ENCODE data around the gene NACAD.
A peak's percentile ranks its signal among the peaks of the same experiment; 100 is the strongest.

NACAD gene

DNA sequence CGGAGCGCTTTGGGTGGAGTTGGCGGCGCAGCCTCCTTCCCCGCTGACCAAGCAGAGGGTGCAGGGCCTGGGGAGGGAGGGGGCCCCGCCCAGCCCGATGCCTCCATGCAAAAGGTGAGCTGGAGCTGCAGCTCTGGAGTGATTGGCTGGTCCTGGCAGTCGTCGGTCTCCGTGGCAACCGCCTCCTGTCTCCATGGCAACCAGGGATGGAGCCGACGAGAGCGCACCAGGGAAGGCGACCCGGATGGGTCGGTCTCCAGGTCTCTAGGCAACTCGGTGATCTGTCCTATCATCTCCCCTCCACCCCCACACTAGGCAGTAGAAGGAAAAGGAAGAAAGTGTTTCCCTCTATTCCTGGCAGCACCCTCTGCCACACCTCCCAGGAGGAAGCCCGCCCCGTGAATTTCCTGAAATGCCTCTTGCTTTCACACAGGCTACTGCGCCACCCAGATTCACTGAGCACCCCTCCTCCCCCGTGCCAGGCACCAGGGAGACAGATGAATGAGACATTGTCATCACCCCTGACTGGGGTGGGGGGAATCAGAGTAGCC is 647 bp upstream of the NACAD start:
- DNase-seq = peak in 4 of 5 donors; percentile 39 to 58 (median 46)

DNA sequence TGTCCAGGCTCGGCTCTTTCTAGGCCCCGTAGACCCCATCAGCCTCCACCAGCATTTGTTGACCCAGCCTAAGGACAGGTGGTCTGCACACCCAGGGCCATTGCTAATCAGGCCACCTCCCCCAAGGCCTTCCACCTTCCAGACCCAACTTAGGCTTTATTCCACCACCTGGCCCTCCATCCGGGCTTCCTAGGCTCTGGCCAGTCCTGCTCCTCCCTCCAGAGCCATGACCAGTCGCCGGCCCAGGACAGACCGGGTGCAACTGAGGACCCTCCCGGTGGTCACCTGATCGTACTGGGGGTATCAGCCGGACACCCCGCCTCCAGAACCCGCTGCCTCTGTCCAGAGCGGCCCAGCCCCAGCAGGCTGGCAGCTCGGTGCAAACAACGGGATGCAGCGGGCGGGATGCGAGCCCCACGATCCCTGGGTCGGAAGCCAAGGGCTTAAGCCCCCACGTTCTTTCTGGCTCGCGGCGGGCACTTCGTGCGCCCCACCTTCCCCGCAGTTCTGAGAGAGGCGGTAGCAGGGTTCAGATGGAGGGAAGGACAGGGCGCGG is 545 bp downstream of the NACAD start:
- DNase-seq = no peak

DNA sequence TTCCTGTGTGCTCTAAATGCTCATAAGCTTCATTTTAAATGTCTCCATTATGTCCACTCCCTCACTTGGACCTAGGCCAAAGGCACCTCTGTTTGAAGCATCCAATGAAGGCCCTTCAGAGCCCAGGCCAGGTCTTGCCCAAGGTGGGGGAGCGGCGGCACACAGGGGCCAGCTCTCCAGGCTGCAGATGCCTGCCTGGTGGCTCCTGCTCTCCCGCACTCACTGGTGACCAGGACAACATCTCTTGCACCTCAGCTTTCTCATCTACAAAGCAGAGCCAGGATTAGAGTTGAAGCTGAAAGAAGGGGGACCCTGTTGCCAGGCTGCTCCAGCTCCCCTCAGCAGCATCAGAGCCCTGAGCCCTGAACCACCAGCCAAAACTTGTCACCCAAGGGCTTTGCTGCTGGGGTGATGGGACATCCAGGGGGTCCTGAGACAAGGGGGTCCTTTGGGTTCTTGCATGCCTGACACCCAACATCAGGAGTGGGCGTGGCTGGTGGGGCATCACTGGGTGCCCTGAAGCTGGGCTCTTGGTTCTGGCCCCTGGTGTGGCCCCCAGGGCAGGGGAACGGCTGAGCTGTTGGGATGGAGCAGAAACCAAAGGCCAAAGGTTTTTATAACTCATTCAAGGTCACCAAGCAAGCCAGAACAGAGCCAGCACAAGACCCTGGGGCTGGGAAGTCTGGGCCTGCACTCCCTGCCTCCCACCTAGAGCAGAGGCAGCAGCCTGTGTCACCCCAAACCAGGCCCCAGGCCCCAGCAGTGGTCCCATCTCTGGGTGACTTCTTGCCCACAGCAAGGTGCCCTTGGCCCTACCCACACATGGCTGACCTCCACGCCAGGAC is 1.2 kb downstream of the NACAD start:
- no peak for DNase-seq

DNA sequence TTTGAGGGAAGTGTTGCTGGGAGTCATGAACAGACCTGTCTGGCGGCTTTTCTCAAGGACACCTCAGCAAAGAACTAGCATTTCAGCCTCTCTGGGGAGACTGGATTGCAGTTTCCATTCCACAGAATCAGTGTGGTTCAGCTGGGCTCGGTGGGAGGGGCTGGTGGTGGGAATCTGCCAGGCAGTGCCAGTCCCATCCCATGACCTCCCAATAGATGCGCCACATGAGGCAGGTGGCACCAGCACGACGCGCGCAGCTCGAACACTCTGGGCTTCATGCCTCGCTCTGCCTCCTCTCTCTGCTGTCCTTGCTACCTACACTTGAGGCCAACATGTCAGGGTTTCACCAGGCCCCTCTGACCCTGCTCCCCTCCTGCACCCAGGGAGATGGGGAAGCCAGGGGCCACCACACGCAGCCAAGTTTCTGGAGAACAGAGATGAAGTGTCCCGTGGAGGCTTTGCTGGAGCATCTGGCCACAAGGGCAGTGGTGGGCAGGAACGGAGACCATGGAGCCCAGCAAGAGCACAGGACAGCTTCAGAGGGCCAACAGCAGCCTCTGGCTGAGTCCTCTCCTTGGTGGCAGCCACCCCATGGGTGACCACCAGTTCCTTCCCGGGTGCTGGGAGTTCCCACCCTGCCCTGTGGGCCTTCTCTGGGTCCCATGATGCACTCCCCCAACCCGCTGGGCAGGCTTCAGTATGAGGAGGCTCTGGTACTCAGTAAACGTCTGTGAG is 2.3 kb downstream of the NACAD start:
- DNase-seq = no peak

DNA sequence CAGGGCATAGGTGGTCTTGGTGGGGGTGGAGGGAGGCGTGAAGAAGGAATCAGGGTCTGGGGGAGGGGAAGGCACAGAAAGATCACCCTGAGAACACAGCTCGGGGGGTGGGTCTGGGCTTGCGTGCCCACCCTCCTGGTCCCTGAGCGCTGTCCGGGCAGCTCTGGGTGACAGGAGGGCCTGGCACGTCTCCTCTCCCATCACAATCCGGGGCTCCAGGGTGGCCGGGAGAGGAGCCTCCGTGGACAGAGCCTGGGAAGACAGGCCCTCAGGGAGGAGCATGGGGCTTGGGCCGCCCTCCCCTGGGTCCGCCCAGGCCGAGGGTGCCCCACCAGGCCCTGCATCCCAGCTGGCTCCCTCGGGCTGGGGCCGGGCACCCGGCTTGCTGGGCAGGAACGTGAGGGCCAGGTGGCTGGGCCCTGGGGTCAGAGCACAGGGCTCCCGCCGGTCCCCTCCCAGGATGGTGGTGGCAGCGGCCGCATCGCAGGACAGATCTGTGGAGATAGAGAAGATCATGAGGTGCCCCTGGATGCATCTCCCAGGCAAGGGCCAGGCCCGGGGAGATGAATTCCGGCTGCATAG is 3.1 kb downstream of the NACAD start:
- DNase-seq = no peak

DNA sequence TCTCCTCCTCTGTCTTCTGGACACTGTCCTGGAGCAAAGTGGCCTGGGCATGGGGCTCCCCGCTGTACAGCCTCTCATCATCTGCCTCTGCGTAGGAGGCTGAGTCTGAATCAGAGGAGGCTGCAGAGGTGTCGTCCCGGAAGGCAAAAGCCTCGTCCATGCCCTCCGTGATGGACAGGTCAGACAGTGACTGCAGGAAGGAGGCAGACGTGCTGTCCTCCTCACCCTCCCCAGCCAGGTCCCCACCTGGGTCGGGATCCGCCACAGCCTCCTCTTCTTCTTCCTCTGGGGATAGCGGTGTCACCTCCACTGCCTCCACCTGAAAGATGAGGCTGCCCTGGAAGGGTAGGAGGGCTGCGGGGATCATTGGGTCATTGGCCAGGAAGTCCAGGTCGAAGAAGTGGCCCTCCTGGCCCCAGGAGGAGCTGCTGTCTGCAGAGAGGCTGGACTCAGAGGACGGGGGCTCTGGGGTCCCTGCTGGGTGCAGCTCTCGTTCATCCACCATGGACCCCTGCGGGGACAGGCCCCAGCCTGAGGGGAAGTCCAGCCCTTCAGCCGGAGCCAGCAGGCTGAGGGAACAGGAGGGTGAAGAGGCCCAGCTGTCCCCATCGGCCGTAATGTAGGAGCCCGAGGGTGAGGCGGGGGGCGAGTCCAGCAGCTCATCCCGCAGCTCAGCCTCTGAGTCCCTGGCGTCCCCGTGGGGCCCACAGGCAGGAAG is 3.7 kb downstream of the NACAD start:
- DNase-seq = no peak

DNA sequence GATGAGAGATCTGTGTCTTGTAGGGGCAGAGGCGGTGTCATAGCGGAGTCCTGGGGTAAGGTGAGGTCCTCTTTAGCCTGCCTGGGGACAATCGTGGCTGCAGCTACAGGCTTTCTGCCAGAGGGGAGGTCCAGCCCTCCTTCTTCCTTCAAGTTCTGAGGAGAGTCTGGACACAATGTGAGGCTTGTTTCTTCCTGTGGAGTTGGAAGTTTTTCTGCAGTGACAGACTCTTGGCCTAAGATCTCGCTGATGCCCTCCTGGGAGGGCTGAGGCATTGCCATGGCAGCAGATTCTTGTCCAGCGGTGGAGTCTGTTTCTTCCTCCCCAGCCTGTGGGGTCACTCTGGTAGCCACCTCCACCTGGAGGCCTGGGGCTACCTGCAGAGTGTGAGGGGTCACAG is 4.4 kb downstream of the NACAD start:
- DNase-seq = no peak

DNA sequence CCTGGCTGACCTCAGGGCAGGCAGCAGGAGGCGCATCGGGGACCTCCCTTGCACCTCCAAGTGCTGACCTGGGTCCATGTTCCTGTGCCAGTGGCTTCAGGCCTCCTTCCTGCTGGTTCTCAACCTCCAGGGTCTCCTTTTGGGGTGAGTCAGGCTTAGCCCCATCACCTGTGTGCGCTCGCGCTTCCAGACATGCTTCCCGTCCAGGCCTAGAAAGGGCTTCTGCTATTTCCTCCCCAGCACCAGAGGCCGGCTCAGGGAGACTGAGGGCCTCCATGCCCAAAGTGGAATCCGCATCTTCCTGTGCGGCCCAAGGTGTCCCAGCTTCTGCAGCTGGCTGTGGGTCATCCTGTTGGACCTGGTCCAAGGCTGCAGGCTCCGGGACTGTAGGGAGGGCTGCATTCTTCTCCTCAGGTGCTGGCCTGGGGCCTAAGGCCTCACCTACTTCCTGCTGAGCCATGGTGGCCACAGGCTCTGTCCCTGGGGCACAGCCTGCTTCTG is 5.9 kb downstream of the NACAD start:
- no peak for DNase-seq

DNA sequence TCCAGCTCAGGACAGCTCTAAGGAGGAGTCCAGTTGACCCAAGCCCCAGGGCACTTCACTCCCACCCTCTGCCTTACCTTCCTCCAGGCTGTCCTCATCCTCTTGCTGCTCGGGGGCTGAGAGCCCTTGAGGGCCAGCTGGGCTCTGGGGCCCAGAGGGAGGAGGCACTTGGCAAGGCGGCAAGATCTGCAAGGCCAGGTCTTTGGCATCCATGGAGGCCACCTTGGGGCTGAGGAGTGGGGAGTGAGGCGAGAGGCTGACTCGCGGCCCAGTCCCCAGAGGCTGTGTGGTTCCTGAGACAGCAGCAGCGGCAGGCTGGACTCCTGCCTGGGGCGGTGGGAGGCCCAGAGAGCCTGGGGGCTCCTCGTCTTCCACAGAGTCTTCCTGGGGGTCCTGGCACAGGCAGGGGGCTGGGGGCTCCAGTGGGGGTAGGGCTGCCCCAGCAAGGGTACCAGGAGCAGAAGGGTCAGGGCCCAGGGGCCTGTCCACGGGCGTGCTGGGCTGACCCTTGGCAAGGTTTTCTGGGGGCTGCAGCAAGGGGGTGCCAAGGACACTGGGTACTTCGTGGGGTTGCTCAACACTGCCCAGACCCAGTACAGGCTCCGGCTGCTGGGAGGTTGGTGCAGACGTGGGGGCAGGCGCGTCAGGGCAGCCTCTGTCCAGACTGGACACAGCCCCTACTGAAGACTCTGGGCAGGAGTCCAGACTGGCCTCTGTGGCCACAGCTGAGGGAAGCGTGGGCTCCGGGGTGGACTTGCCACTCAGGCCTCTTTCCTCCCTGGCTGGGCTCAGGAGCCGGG is 6.5 kb downstream of the NACAD start:
- no peak for DNase-seq

DNA sequence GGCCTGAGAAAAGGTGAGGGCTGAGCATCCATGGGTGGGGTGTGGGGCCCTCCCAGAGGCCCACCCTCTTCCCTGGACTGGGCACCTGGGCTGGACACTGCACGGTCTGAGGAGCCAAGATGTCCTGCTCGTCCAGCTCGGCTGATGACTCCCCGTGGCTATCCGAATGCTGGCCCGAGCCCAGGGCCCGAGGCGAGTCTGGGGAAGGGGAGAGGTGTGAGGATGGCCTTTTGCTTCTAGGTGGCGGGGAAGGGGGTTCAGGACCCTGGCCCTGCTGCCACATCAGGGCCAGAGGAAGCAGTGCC is 7.1 kb downstream of the NACAD start:
- DNase-seq = no peak

DNA sequence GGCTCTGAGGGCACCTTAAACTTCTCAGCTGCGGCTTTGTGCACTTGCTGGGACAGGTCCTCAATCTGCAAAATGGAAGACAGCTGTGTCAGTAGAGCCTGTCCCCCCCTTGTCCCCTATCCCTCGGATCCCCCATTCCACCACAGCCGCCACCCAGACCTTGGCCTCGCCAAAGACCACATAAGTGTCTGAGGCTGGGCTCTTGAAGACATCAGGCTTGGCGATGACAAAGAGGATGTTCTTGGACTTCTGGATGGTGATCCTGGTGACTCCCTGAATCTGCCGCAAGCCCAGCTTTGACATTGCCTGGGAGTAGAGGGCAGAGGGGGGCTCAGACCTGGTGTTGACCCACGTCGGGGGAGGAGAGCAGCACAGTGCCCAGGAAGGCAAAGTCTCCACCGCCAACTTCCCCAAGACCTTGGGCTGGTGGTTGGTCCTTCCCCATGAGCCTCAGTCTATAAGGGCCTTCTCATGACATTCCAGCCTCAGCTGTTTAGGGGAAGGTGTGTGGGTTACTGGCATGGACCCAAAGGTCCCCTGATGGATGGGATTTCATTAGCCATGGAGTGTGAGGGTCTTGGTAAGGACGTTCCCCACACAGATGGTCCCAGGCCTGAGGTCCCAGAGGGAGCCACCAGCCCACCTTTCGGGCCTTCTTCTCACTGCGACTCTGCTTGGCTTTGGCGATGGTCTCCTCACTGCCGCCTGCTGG is 7.7 kb downstream of the NACAD start:
- DNase-seq = no peak

DNA sequence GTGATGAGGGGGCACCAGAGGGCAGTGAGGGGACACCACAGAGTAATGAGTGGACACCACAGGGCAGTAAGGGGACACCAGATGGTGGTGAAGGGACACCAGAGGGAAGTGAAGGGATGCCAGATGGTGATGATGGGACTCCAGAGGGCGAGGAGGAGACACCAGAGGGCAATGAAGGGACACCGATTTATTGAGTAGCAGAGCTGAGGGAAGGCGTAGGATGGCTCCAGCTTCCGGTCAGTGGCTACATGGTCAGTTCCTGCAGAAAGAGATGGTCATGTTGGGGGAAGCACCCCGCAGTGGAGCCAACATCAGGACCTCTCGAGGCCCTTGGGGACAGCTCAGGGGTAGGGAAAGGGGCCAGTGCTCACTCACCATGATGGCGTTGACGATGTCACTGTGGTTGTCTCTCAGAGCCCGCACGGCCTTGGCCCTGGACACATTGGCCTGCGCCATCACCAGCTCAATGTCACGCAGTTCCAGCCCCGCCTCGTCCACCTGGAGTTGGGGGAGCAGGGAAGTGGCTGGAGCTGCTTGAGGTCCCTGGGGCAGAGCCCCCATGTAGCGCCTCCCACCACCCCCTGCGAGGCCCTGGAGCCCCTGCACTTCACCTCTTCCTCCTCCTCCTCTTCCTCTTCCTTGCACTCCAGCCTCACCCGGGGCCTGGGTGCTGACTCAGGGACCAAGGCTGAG is 8.4 kb downstream of the NACAD start:
- peak in 1 of 5 donors; percentile 19 for DNase-seq

DNA sequence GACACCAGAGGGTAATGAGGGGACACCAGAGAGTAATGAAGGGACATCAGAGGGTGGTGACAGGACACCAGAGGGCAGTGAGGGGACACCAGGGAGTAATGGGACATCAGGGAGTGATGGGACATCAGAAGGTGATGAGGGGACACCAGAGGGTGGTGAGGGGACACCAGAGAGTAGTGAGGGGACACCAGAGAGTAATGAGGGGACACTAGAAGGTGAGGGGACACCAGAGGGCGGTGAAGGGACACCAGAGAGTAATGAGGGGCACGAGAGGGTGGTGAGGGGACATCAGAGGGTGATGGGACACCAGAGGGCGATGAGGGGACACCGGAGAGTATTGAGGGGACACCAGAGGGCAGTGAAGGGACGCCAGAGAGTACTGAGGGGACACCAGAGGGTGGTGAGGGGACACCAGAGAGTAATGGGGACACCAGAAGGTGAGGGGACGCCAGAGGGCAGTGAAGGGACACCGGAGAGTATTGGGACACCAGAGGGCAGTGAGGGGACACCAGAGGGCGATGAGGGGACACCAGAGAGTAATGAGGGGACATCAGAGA is 10.6 kb downstream of the NACAD start:
- no peak for DNase-seq

DNA sequence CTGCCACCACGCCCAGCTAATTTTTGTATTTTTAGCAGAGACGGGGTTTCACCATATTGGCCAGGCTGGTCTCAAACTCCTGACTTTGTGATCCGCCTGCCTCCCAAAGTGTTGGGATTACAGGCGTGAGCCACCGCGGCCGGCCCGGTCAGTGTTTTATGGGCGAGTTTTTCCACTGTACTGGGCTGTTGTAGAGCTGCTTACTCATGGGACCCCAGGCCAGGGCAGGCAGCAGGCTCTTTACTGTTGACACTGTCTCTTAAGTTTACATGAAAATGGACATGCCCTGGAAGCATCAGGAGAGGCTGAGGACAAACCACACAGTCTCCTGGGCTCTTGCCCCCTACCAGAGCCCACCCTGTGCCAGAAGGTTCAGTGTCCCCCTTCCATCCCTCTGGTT is 11.2 kb downstream of the NACAD start:
- DNase-seq = no peak

DNA sequence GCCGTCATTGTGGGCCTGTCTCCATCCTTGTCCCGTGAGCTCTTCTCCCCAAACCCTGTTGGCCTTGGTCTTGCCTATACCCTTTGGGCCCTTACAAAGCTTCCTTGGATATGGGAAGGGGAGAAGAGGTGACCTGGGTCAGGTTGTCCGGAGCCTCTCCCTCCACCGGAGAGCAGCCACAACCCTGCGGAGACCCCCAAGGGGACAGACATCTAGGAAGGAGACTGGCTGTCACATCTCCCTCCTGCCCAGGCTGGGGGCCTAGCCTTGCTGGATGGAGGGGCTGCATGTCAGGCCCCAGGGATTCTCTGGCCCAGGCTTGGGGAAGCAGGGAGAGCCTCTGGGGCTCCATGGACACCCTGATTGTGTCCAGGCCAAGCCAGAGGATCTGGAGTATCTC is 11.8 kb downstream of the NACAD start:
- no peak for DNase-seq

DNA sequence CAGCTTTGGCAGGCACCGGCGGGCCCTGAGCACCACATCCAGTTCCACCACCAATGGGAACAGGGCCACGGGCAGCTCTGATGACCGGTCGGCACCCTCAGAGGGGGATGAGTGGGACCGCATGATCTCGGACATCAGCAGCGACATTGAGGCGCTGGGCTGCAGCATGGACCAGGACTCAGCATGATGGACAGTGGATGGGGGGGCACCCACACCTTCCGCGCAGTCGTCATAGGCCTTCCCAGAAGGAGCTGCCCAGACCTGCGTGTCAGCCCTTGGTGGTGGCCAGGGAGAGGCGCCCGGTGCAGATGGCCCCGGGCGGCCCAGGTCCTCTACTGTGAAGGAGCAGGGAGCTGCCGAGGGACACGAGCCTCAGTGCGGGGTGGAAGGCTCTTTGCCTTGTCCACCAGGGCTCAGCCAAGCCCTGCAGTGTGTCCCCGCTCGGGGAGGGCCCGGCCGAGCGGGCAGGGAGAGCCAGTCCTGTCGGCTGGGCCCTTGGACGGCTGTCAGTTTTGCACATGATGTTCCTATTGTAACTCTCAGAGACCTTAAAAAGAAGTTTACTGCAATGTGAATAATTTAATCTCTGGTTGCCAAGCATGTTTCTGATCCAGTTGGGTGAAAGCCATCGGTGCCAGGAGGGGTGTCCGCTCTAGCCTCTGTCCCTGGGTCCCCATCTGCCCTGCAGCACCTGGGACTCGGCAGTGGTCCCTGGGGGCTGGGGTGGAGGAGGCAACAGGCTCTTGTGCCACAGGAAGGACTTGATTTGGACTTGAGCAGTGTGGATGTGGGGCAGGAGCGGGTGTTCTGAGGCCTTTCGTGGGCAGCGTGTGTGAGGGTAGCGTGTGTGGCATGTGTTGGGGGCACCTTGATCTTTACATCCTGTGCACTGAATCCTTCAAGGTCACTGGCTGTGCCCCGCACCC is 12.6 kb downstream of the NACAD start:
- DNase-seq = no peak

DNA sequence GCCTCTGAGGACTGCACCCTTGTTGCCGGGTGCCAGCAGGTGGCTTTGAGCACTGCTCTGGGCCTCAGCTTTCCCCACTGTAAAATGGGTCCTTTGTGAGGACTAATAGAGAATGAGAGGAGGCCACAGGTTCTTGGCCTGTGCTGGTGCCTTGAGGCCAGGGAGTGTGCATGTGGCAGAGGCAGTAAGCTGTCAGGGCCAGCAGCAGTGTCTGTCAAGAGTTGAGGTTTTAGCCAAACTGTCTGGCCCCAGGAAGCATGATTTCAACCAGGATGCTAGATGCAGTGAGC is 13.5 kb downstream of the NACAD start:
- DNase-seq = no peak

DNA sequence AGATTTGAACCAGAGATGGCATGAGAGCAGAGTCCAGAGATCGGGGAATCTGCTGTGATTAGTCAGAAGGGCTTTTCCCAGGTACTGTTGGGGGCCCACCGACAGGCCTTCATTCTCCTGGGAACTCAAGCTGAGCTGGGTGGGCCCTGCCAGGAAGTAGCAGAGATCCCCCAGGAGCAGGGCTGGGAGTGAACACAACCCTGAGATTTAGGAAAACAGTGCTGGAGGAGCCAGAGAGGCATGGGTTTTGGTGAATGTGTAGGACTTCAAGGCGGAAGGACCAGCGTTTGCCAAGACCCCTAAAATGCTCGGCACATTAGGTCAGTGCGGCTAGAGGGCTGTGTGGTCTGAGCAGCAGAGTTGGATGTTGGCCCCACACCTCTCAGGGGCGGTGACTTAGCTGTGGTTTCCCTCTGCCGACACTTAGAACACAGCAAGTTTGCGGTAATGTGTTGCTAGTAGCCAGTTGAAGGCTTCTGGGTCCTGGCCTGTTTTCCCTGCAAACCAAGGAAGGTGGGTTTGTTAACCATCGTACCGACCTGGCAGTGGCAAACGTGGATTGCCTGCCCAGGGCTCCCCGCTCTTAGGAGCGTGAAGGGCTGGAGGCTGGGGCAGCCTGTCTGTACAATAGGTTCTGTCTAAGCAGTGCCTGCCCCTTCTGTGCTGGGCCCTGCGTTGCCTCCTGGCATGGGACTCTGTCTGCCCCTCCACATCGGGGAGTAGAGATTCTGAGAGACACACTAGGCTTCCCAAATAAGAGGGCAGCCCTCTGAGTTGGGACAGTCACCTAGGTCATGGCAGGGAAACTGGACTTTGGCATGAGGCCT is 14.0 kb downstream of the NACAD start:
- DNase-seq = no peak
